ENCODE results near the gene SYCE3. TPM values are rescaled to one million over a fixed set of nuclear protein-coding genes. Genes with fewer than 3 reads are reported as not detected.

The SYCE3 gene
- polyA plus RNA-seq, 4 donors, result 0.57 TPM; not detected in 3

- DNase-seq (ENCODE audit: low read depth in 4 of 4, low spot score in 3 of 4), result no peak
Observed at GRCh38 chr22:50532824-50533796, 29.6 kb downstream of the SYCE3 start.

DNA sequence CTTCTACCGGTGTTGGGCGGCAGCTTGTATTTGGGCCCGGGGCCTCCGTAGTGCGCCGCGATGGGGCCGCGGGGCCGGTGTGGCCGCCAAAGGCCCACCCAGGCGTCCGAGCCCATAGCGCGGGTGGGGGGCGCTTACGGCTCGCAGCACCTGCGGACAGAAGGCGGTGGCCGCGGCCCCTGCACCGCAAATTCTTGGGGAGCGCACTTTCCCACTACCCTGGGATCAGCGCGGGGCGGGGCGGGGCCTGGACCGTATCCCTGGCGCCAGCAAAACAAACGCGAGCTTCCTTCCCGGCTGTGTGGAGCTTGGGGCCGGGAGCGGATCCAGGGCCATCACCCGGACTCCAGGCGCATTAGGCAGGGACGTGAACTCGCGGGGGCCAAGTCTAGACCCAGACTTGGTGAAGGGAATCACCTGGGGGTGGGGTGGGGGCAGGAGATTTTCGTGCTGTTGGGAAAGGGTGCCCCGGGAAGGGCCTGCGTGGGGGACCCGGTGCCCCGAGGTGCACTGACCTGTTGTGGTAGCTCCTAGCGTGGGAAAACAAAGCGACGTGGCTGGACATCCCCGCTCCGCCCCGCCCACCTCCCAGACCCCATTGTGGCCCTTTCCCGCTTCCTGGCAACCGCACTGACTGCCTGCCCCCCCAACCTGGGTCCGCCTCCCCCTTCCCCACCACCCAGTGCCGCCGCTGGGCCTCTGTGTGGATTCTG is 30.6 kb downstream of the SYCE3 start:
- DNase-seq (ENCODE audit: low read depth in 4 of 4, low spot score in 3 of 4), result no peak

- no peak for DNase-seq (ENCODE audit: low read depth in 4 of 4, low spot score in 3 of 4)
Observed at GRCh38 chr22:50531546-50531961, 31.2 kb downstream of the SYCE3 start.

GRCh38 chr22:50530877-50531545 is 31.7 kb downstream of the SYCE3 start:
- DNase-seq (ENCODE audit: low read depth in 4 of 4, low spot score in 3 of 4), result no peak

DNA sequence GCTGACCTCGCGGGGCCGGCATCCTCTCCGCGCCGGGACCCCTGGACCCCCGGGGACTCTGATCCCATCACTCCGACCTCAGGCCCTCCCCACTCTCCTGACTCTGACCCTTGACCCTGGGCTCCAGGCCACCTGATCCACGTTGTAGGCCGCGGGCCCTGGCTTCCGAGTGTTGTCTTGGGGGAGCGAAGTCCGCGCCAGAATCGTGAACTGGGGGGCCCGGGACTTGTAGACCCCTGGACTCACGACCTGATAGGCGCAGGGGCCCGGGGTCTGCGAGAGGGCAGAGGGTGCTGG is 32.2 kb downstream of the SYCE3 start:
- no peak for DNase-seq (ENCODE audit: low read depth in 4 of 4, low spot score in 3 of 4)

DNA sequence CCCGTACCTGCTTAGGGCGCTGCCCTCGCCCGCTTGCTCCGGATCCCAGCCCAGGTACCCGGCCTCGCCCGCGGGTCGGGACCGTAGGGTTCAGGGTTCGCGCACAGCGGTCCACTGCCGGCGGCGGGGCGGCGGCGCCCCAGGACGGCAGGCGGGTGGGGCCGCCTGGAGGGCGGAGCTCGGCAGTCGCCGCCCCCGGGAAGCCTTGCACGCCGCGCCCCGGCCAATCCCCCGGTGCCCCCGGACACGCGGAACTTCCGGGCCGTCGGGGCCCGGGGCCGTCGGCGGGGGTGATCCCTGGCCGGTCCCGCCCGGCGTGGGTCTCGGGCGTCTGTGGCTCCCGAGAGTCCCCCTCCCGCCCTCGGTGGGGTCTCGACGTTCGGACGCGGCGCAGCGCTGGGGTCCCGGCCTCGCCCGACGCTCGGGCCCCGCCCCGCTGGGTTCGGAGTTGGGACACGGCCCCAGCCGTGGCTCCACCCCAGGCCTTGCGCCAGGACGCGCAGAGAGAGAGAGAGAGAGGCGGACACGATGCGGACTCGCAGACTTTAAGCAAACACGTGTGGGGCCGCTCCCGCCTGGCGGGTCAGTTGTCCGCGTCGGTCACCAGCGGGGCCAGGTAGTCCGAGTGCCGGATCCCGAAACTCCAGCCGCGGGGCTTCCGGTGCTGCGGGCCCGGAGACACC is 32.7 kb downstream of the SYCE3 start, which contains the start of gene TYMP:
Gene TYMP, minus strand, starts transcription at position 116 of the 683 bp plus-strand sequence. CDS start 303 bp downstream, outside the sequence.
- DNase-seq (ENCODE audit: low read depth in 4 of 4, low spot score in 3 of 4), result no peak

DNA sequence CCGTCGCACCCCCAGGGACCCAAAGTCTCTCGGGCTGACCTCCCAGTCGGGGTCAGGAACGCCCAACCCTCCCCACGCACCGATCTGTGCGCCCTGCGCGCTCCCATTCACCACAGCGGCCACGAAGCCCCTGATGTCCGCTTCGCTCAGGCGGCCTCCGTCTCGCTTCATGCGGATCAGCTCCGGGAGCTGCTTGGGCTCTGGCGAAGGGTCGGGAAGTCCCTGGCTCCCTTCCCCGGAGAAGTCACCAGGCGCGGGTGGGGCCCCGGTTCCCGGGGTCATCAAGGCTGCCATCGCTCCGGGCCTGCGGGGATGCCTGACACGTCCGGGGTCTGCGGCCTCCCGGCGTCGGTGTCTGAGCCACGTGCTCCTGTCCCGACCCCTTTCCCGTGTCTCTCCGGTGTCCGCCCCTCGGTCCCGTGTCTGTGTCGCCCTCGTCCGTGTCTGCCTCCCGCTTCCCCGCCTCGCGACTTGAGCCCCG is 33.3 kb downstream of the SYCE3 start:
- DNase-seq (ENCODE audit: low read depth in 4 of 4, low spot score in 3 of 4), result no peak

GRCh38 chr22:50528682-50529415 is 33.9 kb downstream of the SYCE3 start:
- no peak for DNase-seq (ENCODE audit: low read depth in 4 of 4, low spot score in 3 of 4)

- no peak for DNase-seq (ENCODE audit: low read depth in 4 of 4, low spot score in 3 of 4)
Observed at GRCh38 chr22:50527921-50528681, 34.6 kb downstream of the SYCE3 start.

DNA sequence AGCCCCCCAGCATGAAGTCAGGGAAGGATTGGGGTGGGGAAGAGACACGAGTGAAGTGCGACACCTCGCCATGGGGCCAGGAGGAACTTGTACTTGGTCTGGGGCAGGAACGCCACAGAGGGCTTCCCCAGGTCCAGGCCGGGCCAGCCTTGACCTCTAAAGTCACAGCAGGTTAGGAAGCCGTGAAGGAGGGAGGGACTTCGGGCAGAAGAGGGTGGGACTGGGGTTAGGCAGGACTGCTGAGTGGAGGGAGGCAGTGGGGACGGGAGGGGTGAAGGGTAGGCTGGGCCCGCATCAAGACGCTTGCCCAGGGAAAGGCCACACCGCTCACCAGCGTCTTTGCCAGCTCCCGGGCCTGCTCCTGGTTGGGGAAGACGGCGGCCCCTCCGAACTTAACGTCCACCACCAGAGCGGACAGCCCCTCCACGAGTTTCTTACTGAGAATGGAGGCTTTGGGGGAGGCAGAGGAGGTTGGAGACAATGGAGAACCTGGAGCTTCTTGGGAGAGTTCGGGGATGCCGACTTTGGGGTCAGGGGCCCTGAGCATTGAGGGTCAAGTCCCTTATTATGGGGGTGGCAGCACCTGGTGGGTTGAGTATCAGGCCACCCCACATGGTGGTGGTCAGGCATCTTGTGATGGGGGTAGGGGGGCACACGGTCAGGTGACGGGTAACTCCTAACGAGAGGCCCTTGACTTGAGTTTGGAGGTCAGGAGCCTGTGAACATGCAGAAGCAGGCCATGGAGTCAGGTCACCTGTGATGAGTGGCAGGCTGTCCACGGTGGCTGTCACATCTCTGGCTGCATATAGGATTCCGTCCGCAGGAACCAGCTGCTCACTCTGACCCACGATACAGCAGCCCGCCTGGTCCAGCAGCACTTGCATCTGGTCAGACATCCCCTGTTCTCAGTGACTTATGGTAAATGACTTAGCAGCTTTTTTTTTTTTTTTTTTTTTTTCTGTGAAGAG is 35.6 kb downstream of the SYCE3 start:
- DNase-seq (ENCODE audit: low read depth in 4 of 4, low spot score in 3 of 4), result no peak

- no peak for DNase-seq (ENCODE audit: low read depth in 4 of 4, low spot score in 3 of 4)
Observed at GRCh38 chr22:50526108-50526833, 36.4 kb downstream of the SYCE3 start.

- DNase-seq (ENCODE audit: low read depth in 4 of 4, low spot score in 3 of 4), result no peak
Observed at GRCh38 chr22:50525858-50526107, 36.9 kb downstream of the SYCE3 start.

DNA sequence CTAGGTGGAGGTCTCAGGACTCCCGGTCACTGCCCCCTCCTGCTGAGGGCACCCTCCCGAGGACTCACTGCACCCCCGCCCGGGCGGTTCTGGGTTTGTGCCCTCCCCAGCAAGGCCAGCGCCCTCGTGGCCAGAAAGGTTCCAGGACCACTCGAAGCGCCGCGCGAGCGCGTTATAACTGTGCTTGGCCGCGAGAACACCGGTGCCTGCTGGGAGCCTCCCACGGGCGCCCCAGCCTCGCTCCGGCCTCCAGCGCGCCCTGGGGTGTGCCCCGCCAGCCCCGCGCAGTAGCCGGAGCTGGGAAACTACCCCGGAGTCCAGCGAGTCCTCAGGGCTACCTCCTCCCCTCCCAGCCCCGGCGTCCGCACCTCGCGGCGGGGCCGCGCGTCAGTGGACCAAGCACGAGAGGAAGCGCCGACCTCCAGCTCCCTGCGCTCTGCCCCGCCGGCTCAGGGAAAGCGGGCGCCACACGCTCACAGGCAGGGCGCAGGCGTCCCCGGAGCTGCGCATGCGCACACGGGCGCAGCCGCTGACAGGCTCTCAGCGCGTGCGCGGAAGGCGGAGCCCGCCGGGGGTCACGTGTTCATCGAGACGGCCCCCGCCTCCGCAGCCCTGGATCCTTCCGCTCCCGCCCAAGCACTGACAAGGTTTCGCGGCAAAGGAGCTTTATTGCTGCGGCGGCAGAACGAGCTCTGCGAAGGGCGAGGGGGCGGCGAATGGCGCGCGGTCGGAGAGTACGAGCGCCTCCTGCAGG is 37.4 kb downstream of the SYCE3 start, which contains the start of gene SCO2:
Gene SCO2, minus strand, starts transcription at position 495 of the 754 bp plus-strand sequence. CDS start 1,187 bp downstream, outside the sequence.
- DNase-seq (ENCODE audit: low read depth in 4 of 4, low spot score in 3 of 4), result peak; percentile 96 to 97 (median 96)

DNA sequence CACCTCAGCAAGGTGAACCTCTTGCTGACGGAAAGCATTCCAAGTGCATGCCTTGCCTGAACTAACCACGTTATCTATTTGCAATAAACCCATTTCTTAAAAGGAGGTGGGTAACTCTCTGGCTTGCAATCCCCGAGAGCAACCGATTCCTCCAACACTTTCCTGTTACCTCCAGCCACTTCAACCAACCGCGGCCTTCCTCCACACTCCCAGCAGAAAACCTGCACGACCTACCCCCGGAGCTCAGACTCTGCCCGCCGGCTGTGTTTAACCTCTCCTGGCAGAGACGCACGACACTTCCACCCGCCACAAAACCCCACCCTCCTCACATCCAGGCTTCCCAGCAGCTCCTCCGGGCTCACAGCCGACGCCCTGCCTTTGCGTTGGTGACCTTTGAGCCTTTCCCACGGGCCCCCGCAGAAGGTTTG is 38.0 kb downstream of the SYCE3 start:
- DNase-seq (ENCODE audit: low read depth in 4 of 4, low spot score in 3 of 4), result no peak

DNA sequence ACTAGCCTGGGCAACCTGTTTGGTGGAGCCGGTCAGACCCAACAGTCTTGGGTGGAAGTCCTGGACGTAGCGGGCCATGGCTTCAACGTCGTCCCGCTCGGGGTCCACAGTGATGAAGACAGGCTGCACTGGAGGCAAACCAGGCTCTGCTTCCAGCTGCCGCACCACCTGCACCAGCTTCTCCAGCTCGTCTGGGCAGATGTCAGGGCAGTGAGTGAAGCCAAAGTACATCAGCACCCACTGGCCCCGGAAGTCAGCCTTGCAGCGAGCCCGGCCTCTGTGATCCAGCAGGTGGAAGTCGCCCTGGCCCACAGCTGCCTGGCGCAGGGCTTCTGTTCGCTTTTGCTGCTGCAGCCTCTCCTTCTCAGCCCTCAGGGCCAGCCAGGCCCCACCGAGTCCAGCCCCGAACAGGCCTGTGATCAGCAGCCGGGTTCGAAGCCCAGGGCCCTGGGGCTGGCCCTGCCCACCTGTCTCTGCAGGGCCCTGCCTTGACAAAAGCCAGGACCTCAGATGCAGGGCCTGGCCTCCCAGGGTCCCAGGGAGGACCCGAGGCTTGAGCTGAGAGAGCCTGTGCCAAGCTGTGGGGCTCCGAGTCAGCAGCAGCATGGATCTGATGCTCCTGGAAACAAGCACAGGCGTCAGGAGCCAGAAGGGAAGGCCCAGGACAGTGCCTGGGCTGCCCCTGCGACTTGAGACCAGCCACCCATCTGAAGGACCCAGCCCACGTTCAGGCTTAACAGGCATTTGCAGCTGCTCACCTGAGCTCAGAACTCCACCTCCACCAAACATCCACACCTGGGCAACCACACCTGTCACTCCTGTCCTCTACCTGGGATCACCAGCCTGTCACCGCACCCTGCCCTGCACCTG is 38.7 kb downstream of the SYCE3 start:
- no peak for DNase-seq (ENCODE audit: low read depth in 4 of 4, low spot score in 3 of 4)

DNA sequence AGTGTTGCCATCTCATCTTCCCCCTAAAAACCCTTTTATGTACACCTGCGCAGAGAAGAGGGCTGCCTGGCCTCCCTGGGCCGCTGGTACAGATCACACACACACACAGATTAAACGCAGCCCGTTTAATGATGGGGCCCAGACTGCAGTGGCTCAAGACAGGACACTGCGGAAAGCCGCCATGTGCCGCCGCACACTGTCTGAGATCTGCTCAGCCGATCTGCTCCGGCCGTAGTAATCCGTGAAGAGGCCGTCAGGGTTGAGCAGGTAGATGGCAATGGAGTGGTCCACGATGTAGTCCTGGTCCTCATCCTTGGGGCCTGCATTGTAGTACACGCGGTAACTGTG is 39.3 kb downstream of the SYCE3 start:
- no peak for DNase-seq (ENCODE audit: low read depth in 4 of 4, low spot score in 3 of 4)

Measured in right renal pelvis (tissue), 4 donors.